HepG2 (cell line): ENCODE measurements around the gene NFS1. TPM values are rescaled to one million over a fixed set of nuclear protein-coding genes. Genes with fewer than 3 reads are reported as not detected.

ENCODE experiments used
- ATAC-seq: fragments of 200-7000 bp; cut with Tn5 transposase; 3 replicates; pipeline ENCODE4 v1.9.1; 2020; ENCODE audit warnings: mild to moderate bottlenecking, moderate library complexity
- BruUV-seq: library from RNA; stranded (reverse); fragments of 400-500 nt; replicated peaks from 2 replicates; lab custom pipeline; 2021; lab: Mats Ljungman, UMichigan
- CTCF ChIA-PET: fragments of 300-600 bp; formaldehyde crosslinking; extraction: SDS; loops from one replicate; lab custom pipeline; 2021; ENCODE audit warnings: low total read pairs, inconsistent platforms, low intra/inter-chr PET ratio; lab: Yijun Ruan, JAX
- POLR2A ChIA-PET: fragments of 350-600 bp; sonication (Branson Sonifier 250); formaldehyde crosslinking; loops from one replicate; lab custom pipeline; 2020; ENCODE audit warnings: antibody characterized with exemption, inconsistent platforms; lab: Yijun Ruan, JAX
- DNase-seq: peaks from one replicate; pipeline ENCODE4 v3.0.0-alpha.2; 2015; ENCODE audit warnings: low spot score
- FAIRE-seq: peaks from 3 replicates; lab custom pipeline; 2011; peaks lifted over from hg19 to GRCh38; lab: Jason Lieb, UNC
- H2AFZ ChIP-seq: one replicate; pipeline ENCODE4 v1.6.1; 2011; ENCODE audit warnings: low read length, inconsistent platforms
- H3K27ac ChIP-seq: fragments of 300-600 bp; 3 replicates; pipeline ENCODE4 v1.8.0; 2011; ENCODE audit warnings: mixed run types, mild to moderate bottlenecking, mixed read lengths, low read length, inconsistent platforms; ENCODE audit not compliant: insufficient read depth; ENCODE audit errors: extremely low read length
- H3K27me3 ChIP-seq, 2 experiments: fragments of 200-600 bp in 1 of 2; 2 replicates in 1 of 2; 3 replicates in 1 of 2; pipeline versions ENCODE4 v1.6.0 to v1.8.0; 2011; ENCODE audit warnings: low read length in 2 of 2, mild to moderate bottlenecking in 2 of 2, moderate library complexity in 2 of 2, inconsistent platforms in 1 of 2; ENCODE audit not compliant: insufficient read depth in 2 of 2, control insufficient read depth in 1 of 2
- H3K36me3 ChIP-seq, 2 experiments: fragments of 200-600 bp in 1 of 2; replicated peaks in 1 of 2; 2 replicates in 1 of 2; 3 replicates in 1 of 2; pipeline versions ENCODE4 v1.5.1 to v1.8.0; 2011; ENCODE audit warnings: low read length in 2 of 2, inconsistent platforms in 1 of 2; ENCODE audit not compliant: insufficient read depth in 2 of 2, control insufficient read depth in 1 of 2
- H3K4me1 ChIP-seq: 2 replicates; pipeline ENCODE4 v1.5.1; 2012; ENCODE audit warnings: low read length, inconsistent platforms; ENCODE audit not compliant: insufficient read depth
- H3K4me2 ChIP-seq: 2 replicates; pipeline ENCODE4 v1.6.0; 2011; ENCODE audit warnings: low read depth, low read length, inconsistent platforms
- H3K4me3 ChIP-seq, 3 experiments: fragments of 200-600 bp in 1 of 3; sonication (generic), shearing (Covaris generic) in 1 of 3; replicated peaks in 1 of 3; 2 replicates each; pipeline ENCODE4 v1.5.1; 2011 to 2016; ENCODE audit warnings: low read length in 3 of 3, inconsistent platforms in 2 of 3, low read depth in 2 of 3, mild to moderate bottlenecking in 2 of 3, control low read depth in 1 of 3, mixed read lengths in 1 of 3; ENCODE audit not compliant: insufficient read depth in 1 of 3
- H3K79me2 ChIP-seq: one replicate; pipeline ENCODE4 v1.6.1; 2011; ENCODE audit warnings: low read length, inconsistent platforms; ENCODE audit not compliant: insufficient read depth
- H3K9ac ChIP-seq: 2 replicates; pipeline ENCODE4 v1.6.0; 2011; ENCODE audit warnings: mild to moderate bottlenecking, low read depth, low read length, inconsistent platforms; ENCODE audit not compliant: insufficient read depth
- H3K9me3 ChIP-seq: 2 replicates; pipeline ENCODE4 v1.5.1; 2012; ENCODE audit warnings: mild to moderate bottlenecking, low read length
- H4K20me1 ChIP-seq: 2 replicates; pipeline ENCODE4 v1.6.0; 2011; ENCODE audit warnings: inconsistent platforms, mild to moderate bottlenecking, low read length, moderate library complexity; ENCODE audit not compliant: insufficient read depth
- CBFB ChIP-seq: sonication (generic); formaldehyde crosslinking; IDR thresholded peaks from 2 replicates; pipeline ENCODE4 v1.4.0; 2020; ENCODE audit warnings: missing genetic modification reagents
- CREB1 ChIP-seq, 2 experiments: fragments of 450-650 bp in 1 of 2; IDR thresholded peaks; 2 replicates each; pipeline ENCODE4 v1.6.1; 2016 to 2017; ENCODE audit warnings: control low read depth in 1 of 2, mild to moderate bottlenecking in 1 of 2, missing compliant biosample characterization in 1 of 2, missing genetic modification characterization in 1 of 2
- DMAP1 ChIP-seq: IDR thresholded peaks from 2 replicates; pipeline ENCODE4 v1.6.1; 2016
- MAFK ChIP-seq, 2 experiments: IDR thresholded peaks in 1 of 2; conservative IDR thresholded peaks in 1 of 2; 2 replicates each; pipeline ENCODE4 v1.6.1; 2011; ENCODE audit warnings: improper control_type of control experiment in 2 of 2, low read length in 2 of 2
- MTA1 ChIP-seq: sonication (generic); formaldehyde crosslinking; IDR thresholded peaks from 2 replicates; pipeline ENCODE4 v1.4.0; 2020; ENCODE audit warnings: missing genetic modification reagents, mild to moderate bottlenecking, borderline replicate concordance
- RBFOX2 ChIP-seq: fragments of 200-400 bp; formaldehyde crosslinking; IDR thresholded peaks from 2 replicates; pipeline ENCODE4 v1.6.1; 2017; ENCODE audit warnings: low read depth, mild to moderate bottlenecking, low read length
- REXO4 ChIP-seq: sonication (generic); formaldehyde crosslinking; IDR thresholded peaks from 2 replicates; pipeline ENCODE4 v1.8.0; 2022; ENCODE audit warnings: missing genetic modification reagents, mild to moderate bottlenecking, borderline replicate concordance
- ZNF274 ChIP-seq: sonication (generic); formaldehyde crosslinking; IDR thresholded peaks from 2 replicates; pipeline ENCODE4 v1.5.1; 2020; ENCODE audit warnings: mild to moderate bottlenecking, missing genetic modification reagents
- ZNF333 ChIP-seq: sonication (generic); formaldehyde crosslinking; IDR thresholded peaks from 2 replicates; pipeline ENCODE4 v1.4.0; 2020; ENCODE audit warnings: mild to moderate bottlenecking, missing genetic modification reagents, borderline replicate concordance
- WGBS: methylation state at CpG from one replicate; pipeline ENCODE4 v1.1.6; 2017; ENCODE audit warnings: low lambda C conversion rate; 5-methylcytosine and 5-hydroxymethylcytosine counted together
- in situ Hi-C: cut with HindIII; loops from 2 replicates; pipeline ENCODE4 v1.10.0; 2017; ENCODE audit warnings: low pct_unique_long_range_greater_than_20kb; ENCODE audit not compliant: extremely low pct_ligation_motif_present
- intact Hi-C: fragments of 100-400 bp; cut with micrococcal nuclease; formaldehyde crosslinking; loops from one replicate; pipeline ENCODE4 v1.10.0; 2022; ENCODE audit not compliant: unreplicated experiment
- polyA plus RNA-seq, 8 experiments: library from polyadenylated mRNA; depleted of rRNA in 3 of 8; stranded (reverse) in 7 of 8; unstranded in 1 of 8; fragments of >200 nt; fragmentation: Illumina TruSeq in 4 of 8; extraction: Trizol in 4 of 8; gene quantifications; 2 replicates each; pipeline versions ENCODE4 v1.2.1 to v1.2.3, GENCODE V29; 2011 to 2016; ENCODE audit warnings: low read depth in 4 of 8, missing spikeins in 1 of 8, mixed read lengths in 1 of 8; ENCODE audit not compliant: insufficient read depth in 1 of 8
- total RNA-seq, 5 experiments: library from RNA; depleted of rRNA; stranded (reverse); fragments of >200 nt; fragmentation: Illumina TruSeq; extraction: Trizol; gene quantifications; 2 replicates each; pipeline ENCODE4 v1.2.3, GENCODE V29; 2016; ENCODE audit warnings: low read depth in 1 of 5
- TF ChIP-seq, protein P1 (sequence below): sonication (generic); formaldehyde crosslinking; IDR thresholded peaks from 2 replicates; pipeline ENCODE4 v1.4.0; 2020; ENCODE audit warnings: missing genetic modification reagents
- TF ChIP-seq, protein P2 (sequence below): sonication (generic); formaldehyde crosslinking; conservative IDR thresholded peaks from 2 replicates; pipeline ENCODE4 v1.8.1; 2023; ENCODE audit warnings: missing genetic modification reagents

Gene NFS1
- total and polyA plus RNA-seq, 2 of the 13 experiments (the other 11 are each of a cell fraction or from before 2014, with no cell fraction given): 65.9 to 88.1 TPM

DNA sequence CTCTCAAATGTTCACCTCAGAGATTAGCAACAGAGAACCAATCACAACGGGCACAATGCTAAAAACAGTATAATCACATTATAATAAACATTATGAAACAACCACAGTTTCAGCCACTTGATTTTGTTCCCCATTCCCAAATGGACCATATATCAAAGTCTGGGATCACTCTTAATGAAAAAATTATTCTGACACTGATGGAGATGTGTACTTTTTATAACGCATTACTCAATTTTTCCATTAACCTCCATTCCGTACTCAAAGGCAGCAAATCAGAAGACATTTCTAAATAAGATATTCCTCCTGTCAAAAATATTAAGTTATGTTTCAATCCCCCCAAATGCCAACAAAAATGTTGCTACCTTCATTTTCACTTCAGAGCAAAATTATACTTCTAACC is 37.2 kb downstream of the NFS1 start:
- no peak for ATAC-seq
- Histone ChIP-seq H3K4me3 (peak overlapping the region; percentile 76 to 99 (median 79); a peak in 5 of 6 replicates), H3K79me2 (peaks cover 78% of the 10 kb centered on the region), H3K4me1 (peaks cover 64% of the 10 kb centered on the region), H3K27ac (peak overlapping the region; percentile 10), H3K9ac (peak overlapping the region; percentile 99), H2AFZ (no peak overlapping the region), H4K20me1 (peaks cover 70% of the 10 kb centered on the region), H3K27me3 (no peaks in the 10 kb centered on the region; a peak in 1 of 5 replicates), H3K9me3 (no peaks in the 10 kb centered on the region), H3K4me2 (peak overlapping the region; percentile 95), H3K36me3 (peaks cover 0 to 7% of the 10 kb centered on the region in 2 experiments; a peak in 3 of 5 replicates)
- no TSS peak for BruUV-seq
- CTCF ChIA-PET: no interaction called here
- intact Hi-C loops (no loop called here), in situ Hi-C loops (loop anchor here (5.0 kb wide), 1 partner anchor 45 kb away; the partner anchor contains the start of gene SPAG4)
- FAIRE-seq: no peak
- TF ChIP-seq MAFK (conservative IDR thresholded peaks at IDR 0.05 in 1 of 2, IDR thresholded peaks at IDR 0.05 in 1 of 2; ENCODE audit: low read length in 2 of 2) (no peak), CREB1 (IDR thresholded peaks at IDR 0.05) (no peak), CREB1 (CRISPR knock-in tag; IDR thresholded peaks at IDR 0.05) (no peak), DMAP1 (CRISPR knock-in tag) (no peak), REXO4 (CRISPR knock-in tag) (no peak), ZNF333 (CRISPR knock-in tag) (no peak), MTA1 (CRISPR knock-in tag) (no peak), RBFOX2 (0 out of 2 replicates have a peak, but pooled peaks have one; percentile 46), ZNF274 (CRISPR knock-in tag) (no peak), CBFB (CRISPR knock-in tag) (no peak)
- TF ChIP-seq, protein P1, sequence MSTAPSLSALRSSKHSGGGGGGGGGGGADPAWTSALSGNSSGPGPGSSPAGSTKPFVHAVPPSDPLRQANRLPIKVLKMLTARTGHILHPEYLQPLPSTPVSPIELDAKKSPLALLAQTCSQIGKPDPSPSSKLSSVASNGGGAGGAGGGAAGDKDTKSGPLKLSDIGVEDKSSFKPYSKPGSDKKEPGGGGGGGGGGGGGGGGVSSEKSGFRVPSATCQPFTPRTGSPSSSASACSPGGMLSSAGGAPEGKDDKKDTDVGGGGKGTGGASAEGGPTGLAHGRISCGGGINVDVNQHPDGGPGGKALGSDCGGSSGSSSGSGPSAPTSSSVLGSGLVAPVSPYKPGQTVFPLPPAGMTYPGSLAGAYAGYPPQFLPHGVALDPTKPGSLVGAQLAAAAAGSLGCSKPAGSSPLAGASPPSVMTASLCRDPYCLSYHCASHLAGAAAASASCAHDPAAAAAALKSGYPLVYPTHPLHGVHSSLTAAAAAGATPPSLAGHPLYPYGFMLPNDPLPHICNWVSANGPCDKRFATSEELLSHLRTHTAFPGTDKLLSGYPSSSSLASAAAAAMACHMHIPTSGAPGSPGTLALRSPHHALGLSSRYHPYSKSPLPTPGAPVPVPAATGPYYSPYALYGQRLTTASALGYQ: 0 out of 2 replicates have a peak, but pooled peaks have one; percentile 24
- TF ChIP-seq, protein P2, sequence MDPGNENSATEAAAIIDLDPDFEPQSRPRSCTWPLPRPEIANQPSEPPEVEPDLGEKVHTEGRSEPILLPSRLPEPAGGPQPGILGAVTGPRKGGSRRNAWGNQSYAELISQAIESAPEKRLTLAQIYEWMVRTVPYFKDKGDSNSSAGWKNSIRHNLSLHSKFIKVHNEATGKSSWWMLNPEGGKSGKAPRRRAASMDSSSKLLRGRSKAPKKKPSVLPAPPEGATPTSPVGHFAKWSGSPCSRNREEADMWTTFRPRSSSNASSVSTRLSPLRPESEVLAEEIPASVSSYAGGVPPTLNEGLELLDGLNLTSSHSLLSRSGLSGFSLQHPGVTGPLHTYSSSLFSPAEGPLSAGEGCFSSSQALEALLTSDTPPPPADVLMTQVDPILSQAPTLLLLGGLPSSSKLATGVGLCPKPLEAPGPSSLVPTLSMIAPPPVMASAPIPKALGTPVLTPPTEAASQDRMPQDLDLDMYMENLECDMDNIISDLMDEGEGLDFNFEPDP (CRISPR knock-in tag): no peak
- WGBS: 34% methylated on average over 3 of the region's 3 CpGs
- no peak for DNase-seq
- POLR2A ChIA-PET: interaction anchor here (2.5 kb wide), 1 partner anchor 81 kb away, joined by 20 read pairs; the partner anchor contains the start of gene RBM39
